Endothelial cell of umbilical vein (primary cell): ENCODE data around the gene NOTCH1. TPM values are rescaled to one million over a fixed set of nuclear protein-coding genes. Genes with fewer than 3 reads are reported as not detected.
A peak's percentile ranks its signal among the peaks of the same experiment; 100 is the strongest.

Experiments used
- BruUV-seq: library from RNA; stranded (reverse); fragments of 400-500 nt; replicated peaks from 2 replicates; lab custom pipeline; 2021; lab: Mats Ljungman, UMichigan
- CTCF ChIA-PET: fragments of 300-600, 350-600 bp; sonication (Branson Sonifier 250); formaldehyde crosslinking; loops from one replicate; lab custom pipeline; 2021; ENCODE audit warnings: antibody characterized with exemption, inconsistent platforms; lab: Charles Lee
- POLR2A ChIA-PET: fragments of 300-600, 350-600 bp; sonication (Branson Sonifier 250); formaldehyde crosslinking; loops from one replicate; lab custom pipeline; 2021; ENCODE audit warnings: antibody characterized with exemption, inconsistent platforms; lab: Charles Lee
- DNase-seq: peaks from one replicate; pipeline ENCODE4 v3.0.0-alpha.2; 2011; ENCODE audit warnings: low read depth, low spot score
- FAIRE-seq: peaks from 2 replicates; lab custom pipeline; 2011; peaks lifted over from hg19 to GRCh38; lab: Jason Lieb, UNC
- H2AFZ ChIP-seq: 2 replicates; pipeline ENCODE4 v1.6.0; 2012; ENCODE audit warnings: low read depth, low read length, control low read depth, inconsistent platforms
- H3K27ac ChIP-seq: 2 replicates; pipeline ENCODE4 v1.5.1; 2011; ENCODE audit warnings: low read depth, mild to moderate bottlenecking, control low read depth, low read length, moderate library complexity; ENCODE audit not compliant: insufficient read depth
- H3K27me3 ChIP-seq, 2 experiments: 2 replicates each; pipeline versions ENCODE4 v1.6.0 to v1.6.1; 2011; ENCODE audit warnings: low read length in 2 of 2, mixed read lengths in 1 of 2; ENCODE audit not compliant: control insufficient read depth in 2 of 2, insufficient read depth in 2 of 2
- H3K36me3 ChIP-seq, 2 experiments: 2 replicates in 1 of 2; 3 replicates in 1 of 2; pipeline ENCODE4 v1.5.1; 2011; ENCODE audit warnings: low read length in 2 of 2, mild to moderate bottlenecking in 1 of 2, moderate library complexity in 1 of 2; ENCODE audit not compliant: control insufficient read depth in 2 of 2, insufficient read depth in 2 of 2; ENCODE audit errors: extremely low read depth in 1 of 2
- H3K4me1 ChIP-seq: 3 replicates; pipeline ENCODE4 v1.5.1; 2011; ENCODE audit warnings: mild to moderate bottlenecking, low read length; ENCODE audit not compliant: control insufficient read depth, insufficient read depth; ENCODE audit errors: extremely low read depth
- H3K4me2 ChIP-seq: 2 replicates; pipeline ENCODE4 v1.6.1; 2011; ENCODE audit warnings: low read length, control low read depth, mixed read lengths; ENCODE audit not compliant: insufficient read depth
- H3K4me3 ChIP-seq, 3 experiments: fragments of 200-600 bp in 1 of 3; sonication (generic), shearing (Covaris generic) in 1 of 3; replicated peaks in 1 of 3; 2 replicates each; pipeline ENCODE4 v1.5.1; 2011 to 2016; ENCODE audit warnings: control low read depth in 3 of 3, low read length in 3 of 3, mild to moderate bottlenecking in 2 of 3, inconsistent platforms in 1 of 3, low read depth in 1 of 3, moderate library complexity in 1 of 3; ENCODE audit not compliant: insufficient read depth in 1 of 3
- H3K79me2 ChIP-seq: 2 replicates; pipeline ENCODE4 v1.6.0; 2012; ENCODE audit warnings: low read length, inconsistent platforms; ENCODE audit not compliant: control insufficient read depth, insufficient read depth
- H3K9ac ChIP-seq: replicated peaks from 2 replicates; pipeline ENCODE3; 2011; ENCODE audit warnings: low read length, control low read depth; ENCODE audit not compliant: insufficient read depth; ENCODE audit errors: extremely low read depth
- H3K9me1 ChIP-seq: replicated peaks from 3 replicates; pipeline ENCODE4 v1.6.0; 2011; ENCODE audit warnings: mild to moderate bottlenecking, low read length; ENCODE audit not compliant: control insufficient read depth, insufficient read depth; ENCODE audit errors: extremely low read depth
- H3K9me3 ChIP-seq: replicated peaks from 2 replicates; pipeline ENCODE4 v1.5.1; 2012; ENCODE audit warnings: low read length, inconsistent platforms; ENCODE audit not compliant: control insufficient read depth, insufficient read depth
- H4K20me1 ChIP-seq: replicated peaks from 2 replicates; pipeline ENCODE3; 2011; ENCODE audit warnings: mild to moderate bottlenecking, low read length; ENCODE audit not compliant: control insufficient read depth, insufficient read depth; ENCODE audit errors: extremely low read depth
- FOS ChIP-seq: IDR thresholded peaks from 2 replicates; pipeline ENCODE4 v1.6.1; 2011; ENCODE audit warnings: mild to moderate bottlenecking, low read length, moderate library complexity, borderline replicate concordance; ENCODE audit not compliant: insufficient read depth
- JUN ChIP-seq: IDR thresholded peaks from 2 replicates; pipeline ENCODE4 v1.6.1; 2011; ENCODE audit warnings: borderline replicate concordance, low read depth; ENCODE audit not compliant: insufficient read length, insufficient read depth
- MYC ChIP-seq: IDR thresholded peaks from one replicate; pipeline ENCODE4 v1.6.1; 2011; ENCODE audit warnings: mild to moderate bottlenecking, low read depth, low read length
- dilution Hi-C: fragments of 300-500 bp; cut with MboI; formaldehyde crosslinking; loops from one replicate; pipeline ENCODE4 v1.15.0; 2019; ENCODE audit warnings: low sequenced_read_pairs; ENCODE audit not compliant: extremely low pct_ligation_motif_present
- intact Hi-C: fragments of 100-400 bp; cut with micrococcal nuclease; formaldehyde crosslinking; loops from one replicate; pipeline ENCODE4 v1.10.0; 2022
- polyA plus RNA-seq, 4 experiments: library from polyadenylated mRNA; depleted of rRNA in 3 of 4; stranded (reverse) in 3 of 4; unstranded in 1 of 4; fragments of >200 nt; gene quantifications; 2 replicates each; pipeline versions ENCODE4 v1.2.1 to v1.2.3, GENCODE V29; 2011 to 2012; ENCODE audit warnings: missing spikeins in 1 of 4
- total RNA-seq: library from RNA; stranded (reverse); gene quantifications from 2 replicates; pipeline ENCODE4 v1.2.3, GENCODE V29; 2021
- TF ChIP-seq, protein P1 (sequence below), 2 donors: IDR thresholded peaks; 1 replicate in 1 of 2; 2 replicates in 1 of 2; pipeline ENCODE4 v1.5.1; 2011; ENCODE audit warnings: low read length in 2 of 2, mild to moderate bottlenecking in 2 of 2, moderate library complexity in 2 of 2, control low read depth in 1 of 2, inconsistent platforms in 1 of 2, low read depth in 1 of 2; ENCODE audit not compliant: insufficient read depth in 1 of 2; ENCODE audit errors: extremely low read depth in 1 of 2
- TF ChIP-seq, protein P2 (sequence below): IDR thresholded peaks from 2 replicates; pipeline ENCODE4 v1.6.1; 2011; ENCODE audit not compliant: insufficient read depth, insufficient read length

The NOTCH1 gene
- total and polyA plus RNA-seq, 2 donors (not counting 3 experiments of a cell fraction or from before 2014, with no cell fraction given), result 31.7 to 153 TPM

DNA sequence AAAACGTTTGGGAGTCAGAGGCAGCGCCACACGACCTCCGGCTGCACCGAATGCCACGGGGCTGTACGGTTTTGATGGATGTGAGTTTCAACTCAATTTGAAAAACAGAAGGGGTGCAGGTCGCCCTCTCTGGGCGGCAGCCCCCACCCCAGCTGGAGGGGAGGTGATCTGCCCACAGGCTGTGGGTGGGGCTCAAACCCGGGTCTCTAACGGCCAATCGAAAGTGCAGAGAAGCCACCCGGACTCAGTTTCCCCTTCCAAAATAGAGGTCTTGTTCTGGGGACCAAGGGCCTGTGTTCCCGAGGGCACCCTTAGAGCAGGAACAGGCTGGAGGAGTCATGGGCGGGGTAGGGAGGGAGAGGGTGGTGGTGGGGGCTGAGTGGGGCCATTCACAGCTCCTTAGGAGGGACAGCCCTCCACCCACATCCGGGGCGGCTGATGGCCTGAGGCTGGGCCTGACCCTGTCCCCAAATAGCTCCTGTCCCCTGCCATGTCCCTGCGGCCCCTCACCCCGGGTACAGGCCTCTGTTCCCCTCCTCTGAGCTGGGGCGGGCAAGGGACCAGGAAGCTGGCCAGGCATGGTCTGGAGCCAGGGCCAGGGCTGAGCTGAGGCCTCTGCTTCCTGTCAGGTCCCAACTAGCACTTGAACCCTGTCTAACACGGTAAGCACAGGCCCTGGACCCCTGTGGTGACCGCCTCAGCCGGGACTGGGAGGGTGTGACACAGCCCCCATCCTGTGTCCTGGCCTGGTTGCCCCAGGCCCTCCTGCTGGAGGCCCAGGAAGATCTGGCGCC is 22.6 kb upstream of the NOTCH1 start:
- Histone ChIP-seq H2AFZ (peak overlapping the region; percentile 69), H3K36me3 (no peaks in the 10 kb centered on the region), H3K9me3 (no peaks in the 10 kb centered on the region), H3K4me1 (peaks cover 12% of the 10 kb centered on the region), H3K27me3 (no peaks in the 10 kb centered on the region), H3K9ac (no peak overlapping the region), H3K4me3 (no peak overlapping the region), H3K4me2 (no peak overlapping the region), H3K79me2 (no peaks in the 10 kb centered on the region), H4K20me1 (no peaks in the 10 kb centered on the region), H3K27ac (no peak overlapping the region), H3K9me1 (no peaks in the 10 kb centered on the region)
- ChIA-PET CTCF (interaction anchor here (1.0 to 1.3 kb wide), 2 partner anchors 19 to 57 kb away, joined by 4 to 5 read pairs; no protein-coding TSS in a partner anchor), POLR2A (no interaction called here)
- dilution Hi-C loops, result no loop called here
- intact Hi-C loops, result loop anchor here (5.0 kb wide), 1 partner anchor 34 kb away; no protein-coding TSS in a partner anchor
- DNase-seq, result no peak
- TF ChIP-seq JUN (no peak), FOS (no peak), MYC (no peak)
- TF ChIP-seq, protein P1, sequence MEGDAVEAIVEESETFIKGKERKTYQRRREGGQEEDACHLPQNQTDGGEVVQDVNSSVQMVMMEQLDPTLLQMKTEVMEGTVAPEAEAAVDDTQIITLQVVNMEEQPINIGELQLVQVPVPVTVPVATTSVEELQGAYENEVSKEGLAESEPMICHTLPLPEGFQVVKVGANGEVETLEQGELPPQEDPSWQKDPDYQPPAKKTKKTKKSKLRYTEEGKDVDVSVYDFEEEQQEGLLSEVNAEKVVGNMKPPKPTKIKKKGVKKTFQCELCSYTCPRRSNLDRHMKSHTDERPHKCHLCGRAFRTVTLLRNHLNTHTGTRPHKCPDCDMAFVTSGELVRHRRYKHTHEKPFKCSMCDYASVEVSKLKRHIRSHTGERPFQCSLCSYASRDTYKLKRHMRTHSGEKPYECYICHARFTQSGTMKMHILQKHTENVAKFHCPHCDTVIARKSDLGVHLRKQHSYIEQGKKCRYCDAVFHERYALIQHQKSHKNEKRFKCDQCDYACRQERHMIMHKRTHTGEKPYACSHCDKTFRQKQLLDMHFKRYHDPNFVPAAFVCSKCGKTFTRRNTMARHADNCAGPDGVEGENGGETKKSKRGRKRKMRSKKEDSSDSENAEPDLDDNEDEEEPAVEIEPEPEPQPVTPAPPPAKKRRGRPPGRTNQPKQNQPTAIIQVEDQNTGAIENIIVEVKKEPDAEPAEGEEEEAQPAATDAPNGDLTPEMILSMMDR (IDR thresholded peaks at IDR 0.05; ENCODE audit: extremely low read depth in 1 of 2, insufficient read depth in 1 of 2, low read depth in 1 of 2, low read length in 2 of 2), result no peak
- TF ChIP-seq, protein P2, sequence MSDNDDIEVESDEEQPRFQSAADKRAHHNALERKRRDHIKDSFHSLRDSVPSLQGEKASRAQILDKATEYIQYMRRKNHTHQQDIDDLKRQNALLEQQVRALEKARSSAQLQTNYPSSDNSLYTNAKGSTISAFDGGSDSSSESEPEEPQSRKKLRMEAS, result no peak
- no peak for FAIRE-seq
- BruUV-seq, result no TSS peak
